ENCODE results near the gene MCEMP1. TPM values are rescaled to one million over a fixed set of nuclear protein-coding genes. Genes with fewer than 3 reads are reported as not detected.
"Not testable (repeated sequence)": the region's sequence is repeated elsewhere in the genome, so short reads cannot be mapped to it uniquely, and the experiment has no call there.

MCEMP1 gene
- total RNA-seq, 4 donors from 2014 or later = 0.41 TPM; not detected in 3

GRCh38 chr19:7642295-7643030 lies 34.4 kb upstream of the MCEMP1 start:
- WGBS, 2 donors (ENCODE audit: low coverage in 1 of 2) = 91 to 93% methylated on average over 5 to 23 of the region's 27 CpGs
- intact Hi-C loops (cut with DNase I; ENCODE audit: low total_unique reads) = no loop called here

GRCh38 chr19:7643031-7643415 lies 33.9 kb upstream of the MCEMP1 start:
- WGBS, 2 donors (ENCODE audit: low coverage in 1 of 2) = 97% methylated on average over 8 of the region's 8 CpGs; no CpG with 5 or more reads in 1 of the 2 donors
- H3K27ac ChIP-seq = no peak overlapping the region
- H3K4me3 ChIP-seq = no peak overlapping the region
- intact Hi-C loops (cut with DNase I; ENCODE audit: low total_unique reads) (no loop called here), in situ Hi-C loops (cut with MboI; ENCODE audit: low pct_ligation_motif_present in 1 of 4, low pct_unique_long_range_greater_than_20kb in 1 of 4, low sequenced_read_pairs in 3 of 4) (no loop called here)
- H3K4me1 ChIP-seq = peaks cover 0 to 2% (median under 1%) of the 10 kb centered on the region in 4 donors
- no peak for DNase-seq
- TF ChIP-seq POLR2A (IDR thresholded peaks at IDR 0.05) (no peak), CTCF (IDR thresholded peaks at IDR 0.05) (no peak), EP300 (IDR thresholded peaks at IDR 0.05; ENCODE audit: low read depth) (no peak), POLR2AphosphoS5 (IDR thresholded peaks at IDR 0.05) (no peak)
- no peaks in the 10 kb centered on the region for H3K27me3 ChIP-seq
- H3K9me3 ChIP-seq = no peaks in the 10 kb centered on the region
- no peaks in the 10 kb centered on the region for H3K36me3 ChIP-seq

More at GRCh38 chr19:7642295-7643030, 34.4 kb upstream of the MCEMP1 start:
- H3K9me3 ChIP-seq = no peaks in the 10 kb centered on the region
- H3K4me1 ChIP-seq = peaks cover 0 to 5% (median 2%) of the 10 kb centered on the region in 4 donors
- no peak for DNase-seq
- H3K27ac ChIP-seq = no peak overlapping the region
- TF ChIP-seq EP300 (IDR thresholded peaks at IDR 0.05; ENCODE audit: low read depth) (no peak), CTCF (IDR thresholded peaks at IDR 0.05) (no peak), POLR2AphosphoS5 (IDR thresholded peaks at IDR 0.05) (no peak), POLR2A (IDR thresholded peaks at IDR 0.05) (no peak)
- H3K4me3 ChIP-seq = no peak overlapping the region
- H3K27me3 ChIP-seq = peaks cover 3% of the 10 kb centered on the region
- in situ Hi-C loops (cut with MboI; ENCODE audit: low pct_ligation_motif_present in 1 of 4, low pct_unique_long_range_greater_than_20kb in 1 of 4, low sequenced_read_pairs in 3 of 4) = no loop called here
- no peaks in the 10 kb centered on the region for H3K36me3 ChIP-seq

GRCh38 chr19:7643629-7644549 lies 33.0 kb upstream of the MCEMP1 start:
- H3K27ac ChIP-seq; H3K36me3 ChIP-seq; in situ Hi-C loops (cut with MboI; ENCODE audit: low pct_ligation_motif_present in 1 of 4, low pct_unique_long_range_greater_than_20kb in 1 of 4, low sequenced_read_pairs in 3 of 4); H3K27me3 ChIP-seq; intact Hi-C loops (cut with DNase I; ENCODE audit: low total_unique reads); H3K4me1 ChIP-seq; H3K4me3 ChIP-seq; H3K9me3 ChIP-seq: not testable (repeated sequence)
- peak; percentile 37 for DNase-seq
- WGBS, 2 donors (ENCODE audit: low coverage in 1 of 2) = 31 to 59% methylated on average over 6 to 10 of the region's 10 CpGs

GRCh38 chr19:7644550-7644877 lies 32.4 kb upstream of the MCEMP1 start:
- H3K27me3 ChIP-seq = no peaks in the 10 kb centered on the region
- 96% methylated on average over 19 of the region's 20 CpGs; no CpG with 5 or more reads in 1 of the 2 donors for WGBS, 2 donors (ENCODE audit: low coverage in 1 of 2)
- no peak for DNase-seq
- H3K4me1 ChIP-seq = no peaks in the 10 kb centered on the region
- H3K4me3 ChIP-seq = no peak overlapping the region
- in situ Hi-C loops (cut with MboI; ENCODE audit: low pct_ligation_motif_present in 1 of 4, low pct_unique_long_range_greater_than_20kb in 1 of 4, low sequenced_read_pairs in 3 of 4) (no loop called here), intact Hi-C loops (cut with DNase I; ENCODE audit: low total_unique reads) (no loop called here)
- no peaks in the 10 kb centered on the region for H3K9me3 ChIP-seq
- H3K36me3 ChIP-seq = no peaks in the 10 kb centered on the region
- no peak overlapping the region for H3K27ac ChIP-seq
- TF ChIP-seq POLR2AphosphoS5 (IDR thresholded peaks at IDR 0.05) (no peak), POLR2A (IDR thresholded peaks at IDR 0.05) (no peak), CTCF (IDR thresholded peaks at IDR 0.05) (no peak), EP300 (IDR thresholded peaks at IDR 0.05; ENCODE audit: low read depth) (no peak)

All from transverse colon (tissue), 4 donors.